Transverse colon (tissue), 4 donors: Measurements from ENCODE around the gene BCL6B. TPM values are rescaled to one million over a fixed set of nuclear protein-coding genes. Genes with fewer than 3 reads are reported as not detected.

Source experiments
- DNase-seq: peaks from one replicate; pipeline ENCODE4 v3.0.0-alpha.2; 2019
- H3K27ac ChIP-seq, 4 donors: fragments of 200-600 bp; sonication (generic); 2 replicates each; pipeline ENCODE4 v1.5.1; 2016 to 2018; ENCODE audit warnings: inconsistent platforms in 4 of 4
- H3K27me3 ChIP-seq: fragments of 200-600 bp; sonication (generic); 2 replicates; pipeline ENCODE4 v1.5.1; 2017; ENCODE audit warnings: inconsistent platforms
- H3K36me3 ChIP-seq, 4 donors: fragments of 200-600 bp; sonication (generic); 2 replicates each; pipeline ENCODE4 v1.5.1; 2017 to 2019; ENCODE audit warnings: inconsistent platforms in 4 of 4
- H3K4me1 ChIP-seq, 4 donors: fragments of 200-600 bp; sonication (generic); 2 replicates each; pipeline ENCODE4 v1.5.1; 2017 to 2020; ENCODE audit warnings: inconsistent platforms in 4 of 4
- H3K4me3 ChIP-seq, 4 donors: fragments of 200-600 bp; sonication (generic); 1 replicate in 1 of 4; 2 replicates in 3 of 4; pipeline versions ENCODE4 v1.5.1 to v1.6.1; 2017 to 2019; ENCODE audit warnings: inconsistent platforms in 4 of 4
- H3K9me3 ChIP-seq, 2 donors: fragments of 200-600 bp; sonication (generic); 2 replicates each; pipeline ENCODE4 v1.5.1; 2017 to 2019; ENCODE audit warnings: inconsistent platforms in 2 of 2
- CTCF ChIP-seq, 5 experiments: fragments of 200-600 bp in 3 of 5; fragments of 450-650 bp in 2 of 5; sonication (generic) in 3 of 5; IDR thresholded peaks; 1 replicate in 2 of 5; 2 replicates in 3 of 5; pipeline ENCODE4 v1.5.1; 2016 to 2017; ENCODE audit warnings: antibody characterized with exemption in 5 of 5, inconsistent platforms in 3 of 5, mild to moderate bottlenecking in 2 of 5, moderate library complexity in 1 of 5
- EP300 ChIP-seq: sonication (generic); formaldehyde crosslinking; IDR thresholded peaks from one replicate; pipeline ENCODE4 v1.6.1; 2017; ENCODE audit warnings: antibody characterized with exemption, low read depth
- POLR2A ChIP-seq: fragments of 450-650 bp; IDR thresholded peaks from one replicate; pipeline ENCODE4 v1.6.1; 2016; ENCODE audit warnings: antibody characterized with exemption, mild to moderate bottlenecking, moderate library complexity
- POLR2AphosphoS5 ChIP-seq, 3 donors: sonication (generic); formaldehyde crosslinking; IDR thresholded peaks; one replicate each; pipeline ENCODE4 v1.6.1; 2016; ENCODE audit warnings: antibody characterized with exemption in 3 of 3
- WGBS, 2 donors: methylation state at CpG; one replicate each; pipeline ENCODE4 v1.1.5; 2018; ENCODE audit warnings: low coverage in 1 of 2; 5-methylcytosine and 5-hydroxymethylcytosine counted together
- in situ Hi-C, 4 donors: fragments of 200-750 bp; cut with MboI; loops; one replicate each; pipeline versions ENCODE4 v1.15.0 to v1.15.1; 2017; ENCODE audit warnings: low sequenced_read_pairs in 3 of 4, low pct_ligation_motif_present in 1 of 4, low pct_unique_long_range_greater_than_20kb in 1 of 4
- intact Hi-C: fragments of 100-400 bp; cut with DNase I; formaldehyde crosslinking; loops from one replicate; pipeline ENCODE4 v1.15.1; 2023; ENCODE audit warnings: low total_unique reads
- total RNA-seq, 4 donors: library from RNA; depleted of rRNA; stranded (reverse); fragments of >200 nt; gene quantifications; one replicate each; pipeline ENCODE4 v1.1.0, GENCODE V29; 2016

The BCL6B gene
- total RNA-seq, 4 donors from 2014 or later = 0.32 to 1.8 (median 0.82) TPM; not detected in 1

- H3K4me1 ChIP-seq = no peaks in the 10 kb centered on the region
- H3K9me3 ChIP-seq = peaks cover 0 to 8% of the 10 kb centered on the region in 2 donors
- no peak overlapping the region for H3K27ac ChIP-seq
- intact Hi-C loops = no loop called here
- H3K27me3 ChIP-seq = no peaks in the 10 kb centered on the region
- WGBS, 2 donors = 23 to 50% methylated on average over 1 of the region's 1 CpG
- TF ChIP-seq POLR2AphosphoS5 (IDR thresholded peaks at IDR 0.05) (no peak), POLR2A (no peak), EP300 (no peak), CTCF (IDR thresholded peaks at IDR 0.05) (no peak)
- no peaks in the 10 kb centered on the region for H3K36me3 ChIP-seq
- DNase-seq = no peak
- in situ Hi-C loops = no loop called here
- H3K4me3 ChIP-seq = no peak overlapping the region
These were observed 45.4 kb downstream of the BCL6B start for GRCh38 chr17:7068268-7068667.

DNA sequence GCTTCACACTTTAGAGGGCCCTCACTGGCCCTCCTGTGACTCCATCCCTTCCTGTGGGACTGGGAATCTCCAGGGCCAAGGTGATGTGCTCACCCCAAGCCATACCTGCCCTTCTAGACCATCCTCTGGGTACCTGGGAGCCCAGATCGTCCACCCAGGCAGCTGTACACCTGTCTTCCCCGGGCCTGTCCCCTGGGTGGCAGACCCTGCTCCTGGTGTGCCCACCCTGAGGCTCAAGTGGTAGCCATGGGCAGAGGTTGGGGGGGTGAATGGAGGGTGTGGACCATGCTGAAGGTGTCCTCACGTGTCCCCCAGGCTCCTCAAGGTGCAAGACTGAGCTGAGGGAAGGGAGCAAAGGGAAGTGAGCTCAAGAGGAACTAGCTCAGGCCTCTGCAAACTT lies 47.9 kb downstream of the BCL6B start:
- Histone ChIP-seq H3K36me3 (no peaks in the 10 kb centered on the region), H3K9me3 (peaks cover 0 to 8% of the 10 kb centered on the region in 2 donors), H3K27ac (no peak overlapping the region), H3K27me3 (no peaks in the 10 kb centered on the region), H3K4me3 (no peak overlapping the region), H3K4me1 (no peaks in the 10 kb centered on the region)
- intact Hi-C loops (no loop called here), in situ Hi-C loops (no loop called here)
- TF ChIP-seq CTCF (IDR thresholded peaks at IDR 0.05) (no peak), POLR2AphosphoS5 (IDR thresholded peaks at IDR 0.05) (no peak), POLR2A (no peak), EP300 (no peak)
- 77% methylated on average over 3 of the region's 3 CpGs; no CpG with 5 or more reads in 1 of the 2 donors for WGBS, 2 donors
- no peak for DNase-seq

- Histone ChIP-seq H3K27ac (no peak overlapping the region), H3K4me1 (no peaks in the 10 kb centered on the region), H3K36me3 (no peaks in the 10 kb centered on the region), H3K27me3 (no peaks in the 10 kb centered on the region), H3K9me3 (peaks cover 0 to 8% of the 10 kb centered on the region in 2 donors), H3K4me3 (no peak overlapping the region)
- WGBS, 2 donors = 81% methylated on average over 2 of the region's 2 CpGs; no CpG with 5 or more reads in 1 of the 2 donors
- TF ChIP-seq EP300 = no peak
- TF ChIP-seq CTCF (IDR thresholded peaks at IDR 0.05) = no peak
- no peak for TF ChIP-seq POLR2AphosphoS5 (IDR thresholded peaks at IDR 0.05)
- no peak for TF ChIP-seq POLR2A
- intact Hi-C loops (no loop called here), in situ Hi-C loops (no loop called here)
- no peak for DNase-seq
These were observed 49.6 kb downstream of the BCL6B start for GRCh38 chr17:7072406-7072805.

DNA sequence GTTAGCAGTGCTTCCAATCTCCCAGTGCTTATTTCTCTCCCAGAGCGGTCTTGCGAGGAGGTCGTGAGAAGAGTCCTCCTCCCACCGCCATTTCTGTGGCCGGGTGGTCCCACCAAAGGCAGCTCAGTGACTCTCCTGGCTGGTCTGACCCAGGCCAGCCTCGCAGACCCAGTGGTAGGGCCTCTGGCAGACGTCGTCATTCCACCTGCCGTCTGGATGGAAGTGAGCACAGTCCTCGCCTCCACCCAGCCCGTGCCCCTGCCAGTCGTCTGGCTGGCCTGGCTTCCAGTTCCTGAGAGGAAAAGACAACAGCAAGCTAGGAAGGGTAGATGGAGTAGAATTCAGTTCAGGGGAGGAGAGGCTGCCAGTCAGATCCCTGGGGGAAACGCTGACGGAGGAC lies 52.1 kb downstream of the BCL6B start:
- no peak for TF ChIP-seq POLR2AphosphoS5 (IDR thresholded peaks at IDR 0.05)
- no peak for TF ChIP-seq EP300
- H3K27ac ChIP-seq = no peak overlapping the region
- no peaks in the 10 kb centered on the region for H3K4me1 ChIP-seq
- 84% methylated on average over 14 of the region's 14 CpGs; no CpG with 5 or more reads in 1 of the 2 donors for WGBS, 2 donors
- H3K4me3 ChIP-seq = no peak overlapping the region
- no peaks in the 10 kb centered on the region for H3K36me3 ChIP-seq
- intact Hi-C loops = no loop called here
- no peaks in the 10 kb centered on the region for H3K27me3 ChIP-seq
- no peak for DNase-seq
- no peaks in the 10 kb centered on the region for H3K9me3 ChIP-seq
- in situ Hi-C loops = no loop called here

- TF ChIP-seq EP300 (no peak), POLR2AphosphoS5 (IDR thresholded peaks at IDR 0.05) (no peak), CTCF (IDR thresholded peaks at IDR 0.05) (no peak), POLR2A (no peak)
- 83 to 85% methylated on average over 3 to 7 of the region's 7 CpGs for WGBS, 2 donors
- in situ Hi-C loops (no loop called here), intact Hi-C loops (no loop called here)
- H3K9me3 ChIP-seq = no peaks in the 10 kb centered on the region
- no peaks in the 10 kb centered on the region for H3K27me3 ChIP-seq
- no peak overlapping the region for H3K4me3 ChIP-seq
- H3K36me3 ChIP-seq = no peaks in the 10 kb centered on the region
- no peak for DNase-seq
- H3K4me1 ChIP-seq = no peaks in the 10 kb centered on the region
- H3K27ac ChIP-seq = no peak overlapping the region
These were observed 55.2 kb downstream of the BCL6B start for GRCh38 chr17:7077911-7078546.
